DOHH2 (cell line): Measurements from ENCODE around the gene RGS13.

Source experiments
- EZH2phosphoT487 ChIP-seq: fragments of 200-600 bp; sonication (generic); IDR thresholded peaks from 2 replicates; pipeline ENCODE4 v1.6.1; 2017; ENCODE audit warnings: borderline replicate concordance, mild to moderate bottlenecking, antibody characterized with exemption, low read length, moderate library complexity, mixed read lengths
- TF ChIP-seq, protein P1 (sequence below): fragments of 200-600 bp; sonication (generic); IDR thresholded peaks from one replicate; pipeline ENCODE4 v1.5.1; 2014; ENCODE audit warnings: antibody characterized with exemption, mild to moderate bottlenecking, low read depth, low read length; ENCODE audit not compliant: poor library complexity, severe bottlenecking

DNA sequence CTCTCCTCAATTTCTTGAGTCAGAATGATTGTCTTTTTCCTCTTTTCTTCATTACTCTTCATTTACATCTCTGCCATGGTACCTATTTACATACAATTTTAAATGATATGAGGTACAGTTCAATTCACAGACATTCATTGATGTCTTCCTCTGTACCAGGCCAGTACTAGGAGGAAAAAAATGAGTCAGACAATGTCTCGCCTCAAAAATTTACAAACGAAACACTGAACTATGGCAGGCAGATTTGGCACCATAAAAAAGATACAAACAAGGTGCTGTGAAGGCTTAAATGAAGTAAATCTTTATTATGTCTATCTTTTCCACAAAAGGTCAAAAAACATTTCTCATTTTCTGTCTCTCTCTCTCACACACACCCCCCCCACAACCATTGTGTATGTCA is 71.0 kb downstream of the RGS13 start:
- TF ChIP-seq, protein P1, sequence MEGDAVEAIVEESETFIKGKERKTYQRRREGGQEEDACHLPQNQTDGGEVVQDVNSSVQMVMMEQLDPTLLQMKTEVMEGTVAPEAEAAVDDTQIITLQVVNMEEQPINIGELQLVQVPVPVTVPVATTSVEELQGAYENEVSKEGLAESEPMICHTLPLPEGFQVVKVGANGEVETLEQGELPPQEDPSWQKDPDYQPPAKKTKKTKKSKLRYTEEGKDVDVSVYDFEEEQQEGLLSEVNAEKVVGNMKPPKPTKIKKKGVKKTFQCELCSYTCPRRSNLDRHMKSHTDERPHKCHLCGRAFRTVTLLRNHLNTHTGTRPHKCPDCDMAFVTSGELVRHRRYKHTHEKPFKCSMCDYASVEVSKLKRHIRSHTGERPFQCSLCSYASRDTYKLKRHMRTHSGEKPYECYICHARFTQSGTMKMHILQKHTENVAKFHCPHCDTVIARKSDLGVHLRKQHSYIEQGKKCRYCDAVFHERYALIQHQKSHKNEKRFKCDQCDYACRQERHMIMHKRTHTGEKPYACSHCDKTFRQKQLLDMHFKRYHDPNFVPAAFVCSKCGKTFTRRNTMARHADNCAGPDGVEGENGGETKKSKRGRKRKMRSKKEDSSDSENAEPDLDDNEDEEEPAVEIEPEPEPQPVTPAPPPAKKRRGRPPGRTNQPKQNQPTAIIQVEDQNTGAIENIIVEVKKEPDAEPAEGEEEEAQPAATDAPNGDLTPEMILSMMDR = no peak
- TF ChIP-seq EZH2phosphoT487 = no peak
